Measurements from ENCODE around the gene CXCL9.
"Not testable (repeated sequence)": the region's sequence is repeated elsewhere in the genome, so short reads cannot be mapped to it uniquely, and the experiment has no call there.

The CXCL9 gene

DNA sequence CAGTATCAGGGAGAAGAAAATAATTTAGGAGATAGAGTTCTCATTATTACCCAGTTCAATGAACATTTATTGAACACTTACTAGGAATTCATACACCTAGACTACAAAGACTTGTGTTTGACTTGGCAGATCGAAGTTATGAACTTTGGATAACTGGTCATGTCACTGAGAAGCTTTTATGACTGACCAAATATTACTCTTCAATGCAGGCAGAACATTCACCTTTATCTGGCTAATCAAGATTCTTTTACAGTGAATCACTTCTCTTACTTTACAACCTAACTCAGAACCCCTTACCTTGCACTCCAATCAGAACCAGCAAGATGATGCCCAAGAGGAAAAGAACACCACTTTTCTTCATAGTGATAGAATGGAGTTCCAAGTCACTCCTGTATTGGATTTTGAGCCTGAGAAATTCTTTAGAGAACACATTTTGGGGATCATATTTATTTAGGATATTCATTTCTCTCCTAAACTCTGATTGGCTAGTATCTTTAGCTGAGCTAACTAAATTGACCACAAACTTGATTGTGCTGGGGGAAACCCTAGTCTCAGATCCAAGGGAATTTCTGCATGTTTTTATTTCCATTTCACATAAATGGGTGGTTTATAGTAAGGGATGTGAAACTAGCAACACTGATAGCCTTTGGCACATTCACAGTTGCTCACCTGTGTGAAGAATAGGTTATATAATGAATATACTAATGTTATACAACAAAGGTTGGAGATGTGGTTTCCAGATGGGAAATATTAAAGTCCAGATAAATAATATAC, at the start of gene CXCL9:
CXCL9 (minus strand) TSS at position 421 of the 774 bp plus-strand sequence; CDS start at position 361, 60 bp downstream.
- Histone ChIP-seq H3K27ac (ENCODE audit: low read depth, low read length) (no peak within 1 kb of the TSS), H3K36me3 (ENCODE audit: control insufficient read depth, insufficient read depth, low read length) (no peaks in the 10 kb centered on the region), H3K4me3 (ENCODE audit: low read depth, low read length) (no peak within 1 kb of the TSS), H3K27me3 (ENCODE audit: control insufficient read depth, insufficient read depth, low read length) (no peaks in the 10 kb centered on the region; the same call in 1 of the 2 replicates), H3K9ac (ENCODE audit: low read length) (no peak within 1 kb of the TSS), H3K9me3 (ENCODE audit: control insufficient read depth, insufficient read depth, low read depth, low read length) (no peaks in the 10 kb centered on the region), H3K4me1 (ENCODE audit: control insufficient read depth, insufficient read depth, low read length) (peaks cover 7% of the 10 kb centered on the region)

DNA sequence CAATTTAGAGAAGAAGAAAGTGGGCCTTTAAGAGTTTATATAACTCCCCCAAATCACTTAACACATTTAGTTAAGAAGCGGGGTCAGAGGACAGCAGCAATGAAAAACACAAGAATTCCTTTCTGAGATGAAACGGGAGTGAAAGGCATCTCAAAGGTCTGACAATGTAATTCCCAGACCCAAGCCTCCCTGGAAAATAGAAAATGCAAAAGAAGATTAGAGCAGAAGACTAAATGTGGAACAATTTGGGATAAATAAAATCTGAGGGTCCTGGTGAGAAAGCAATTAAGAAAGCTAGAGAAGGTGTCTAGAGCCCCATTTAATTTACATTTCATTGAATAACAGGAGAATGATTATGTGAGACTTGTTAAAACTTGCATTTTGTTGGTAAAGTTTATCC, 48.1 kb upstream of the CXCL9 start:
- no peaks in the 10 kb centered on the region for H3K9me3 ChIP-seq (ENCODE audit: control insufficient read depth, insufficient read depth, low read depth, low read length)
- no peak overlapping the region for H3K9ac ChIP-seq (ENCODE audit: low read length)
- H3K4me1 ChIP-seq (ENCODE audit: control insufficient read depth, insufficient read depth, low read length), result peaks cover 27% of the 10 kb centered on the region
- no peaks in the 10 kb centered on the region for H3K27me3 ChIP-seq (ENCODE audit: control insufficient read depth, insufficient read depth, low read length)
- no peaks in the 10 kb centered on the region for H3K36me3 ChIP-seq (ENCODE audit: control insufficient read depth, insufficient read depth, low read length)
- no peak overlapping the region for H3K27ac ChIP-seq (ENCODE audit: low read depth, low read length)
- H3K4me3 ChIP-seq (ENCODE audit: low read depth, low read length), result no peak overlapping the region

DNA sequence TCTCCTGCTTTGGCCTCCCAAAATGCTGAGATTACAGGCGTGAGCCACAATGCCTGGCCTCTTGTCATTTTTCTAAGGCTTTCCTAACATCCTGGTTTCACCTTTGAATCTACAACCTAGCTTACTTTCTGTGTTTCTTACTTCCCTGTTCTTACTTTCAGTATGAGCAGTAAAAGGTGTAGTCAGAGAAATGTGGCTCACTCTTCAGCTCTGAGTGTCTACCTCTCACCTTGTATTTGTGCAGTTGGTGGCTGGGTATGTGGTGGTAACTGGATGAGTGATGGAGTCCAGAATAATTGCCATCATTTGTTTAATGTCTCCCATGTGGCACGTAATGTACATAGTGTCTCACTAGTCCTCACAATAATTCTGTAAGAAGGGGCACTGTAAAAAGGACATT, 47.7 kb upstream of the CXCL9 start:
- H3K4me3 ChIP-seq (ENCODE audit: low read depth, low read length), result no peak overlapping the region
- no peaks in the 10 kb centered on the region for H3K36me3 ChIP-seq (ENCODE audit: control insufficient read depth, insufficient read depth, low read length)
- H3K4me1 ChIP-seq (ENCODE audit: control insufficient read depth, insufficient read depth, low read length), result peaks cover 27% of the 10 kb centered on the region
- no peaks in the 10 kb centered on the region for H3K9me3 ChIP-seq (ENCODE audit: control insufficient read depth, insufficient read depth, low read depth, low read length)
- H3K9ac ChIP-seq (ENCODE audit: low read length), result no peak overlapping the region
- no peak overlapping the region for H3K27ac ChIP-seq (ENCODE audit: low read depth, low read length)
- no peaks in the 10 kb centered on the region for H3K27me3 ChIP-seq (ENCODE audit: control insufficient read depth, insufficient read depth, low read length)

DNA sequence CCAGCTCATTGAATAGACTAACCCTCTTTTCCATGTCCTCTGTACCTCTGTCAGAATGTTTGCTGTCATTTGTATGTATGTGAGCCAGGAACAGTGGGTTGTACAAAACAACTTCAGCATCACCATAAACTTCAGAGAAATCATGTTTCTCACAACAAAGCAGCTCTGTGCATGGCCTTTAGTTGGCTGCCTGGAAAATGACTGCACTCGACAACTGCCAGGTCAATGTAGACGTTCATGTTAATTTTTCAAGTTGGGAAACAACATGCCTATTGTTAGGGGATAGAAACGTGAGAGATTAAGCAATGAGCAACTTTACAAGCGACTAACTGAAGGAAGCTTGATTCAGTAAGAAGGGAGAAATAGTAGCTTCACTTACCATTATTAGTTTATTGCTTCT, 46.4 kb upstream of the CXCL9 start:
- Histone ChIP-seq H3K27ac (ENCODE audit: low read depth, low read length) (no peak overlapping the region), H3K9me3 (ENCODE audit: control insufficient read depth, insufficient read depth, low read depth, low read length) (no peaks in the 10 kb centered on the region), H3K9ac (ENCODE audit: low read length) (no peak overlapping the region), H3K36me3 (ENCODE audit: control insufficient read depth, insufficient read depth, low read length) (no peaks in the 10 kb centered on the region), H3K27me3 (ENCODE audit: control insufficient read depth, insufficient read depth, low read length) (no peaks in the 10 kb centered on the region), H3K4me3 (ENCODE audit: low read depth, low read length) (no peak overlapping the region), H3K4me1 (ENCODE audit: control insufficient read depth, insufficient read depth, low read length) (peaks cover 27% of the 10 kb centered on the region)

DNA sequence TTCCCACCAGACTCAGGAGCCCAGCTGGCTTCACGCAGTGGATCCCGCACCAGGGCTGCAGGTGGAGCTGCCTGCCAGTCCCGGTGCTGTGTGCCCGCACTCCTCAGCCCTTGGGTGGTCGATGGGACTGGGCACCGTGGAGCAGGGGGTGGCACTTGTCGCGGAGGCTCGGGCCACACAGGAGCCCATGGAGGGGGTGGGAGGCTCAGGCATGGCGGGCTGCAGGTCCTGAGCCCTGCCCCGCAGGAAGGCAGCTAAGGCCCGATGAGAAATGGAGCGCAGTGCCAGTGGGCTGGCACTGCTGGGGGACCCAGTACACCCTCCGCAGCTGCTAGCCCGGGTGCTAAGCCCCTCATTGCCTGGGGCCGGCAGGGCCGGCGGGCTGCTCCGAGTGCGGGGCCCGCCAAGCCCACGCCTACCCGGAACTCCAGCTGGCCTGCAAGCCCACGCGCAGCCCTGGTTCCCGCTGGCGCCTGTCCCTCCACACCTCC, 43.3 kb upstream of the CXCL9 start:
- not testable (repeated sequence) for H3K27ac ChIP-seq (ENCODE audit: low read depth, low read length); H3K4me3 ChIP-seq (ENCODE audit: low read depth, low read length); H3K9ac ChIP-seq (ENCODE audit: low read length); H3K36me3 ChIP-seq (ENCODE audit: control insufficient read depth, insufficient read depth, low read length); H3K27me3 ChIP-seq (ENCODE audit: control insufficient read depth, insufficient read depth, low read length); H3K9me3 ChIP-seq (ENCODE audit: control insufficient read depth, insufficient read depth, low read depth, low read length)
- H3K4me1 ChIP-seq (ENCODE audit: control insufficient read depth, insufficient read depth, low read length), result peaks cover 19% of the 10 kb centered on the region

DNA sequence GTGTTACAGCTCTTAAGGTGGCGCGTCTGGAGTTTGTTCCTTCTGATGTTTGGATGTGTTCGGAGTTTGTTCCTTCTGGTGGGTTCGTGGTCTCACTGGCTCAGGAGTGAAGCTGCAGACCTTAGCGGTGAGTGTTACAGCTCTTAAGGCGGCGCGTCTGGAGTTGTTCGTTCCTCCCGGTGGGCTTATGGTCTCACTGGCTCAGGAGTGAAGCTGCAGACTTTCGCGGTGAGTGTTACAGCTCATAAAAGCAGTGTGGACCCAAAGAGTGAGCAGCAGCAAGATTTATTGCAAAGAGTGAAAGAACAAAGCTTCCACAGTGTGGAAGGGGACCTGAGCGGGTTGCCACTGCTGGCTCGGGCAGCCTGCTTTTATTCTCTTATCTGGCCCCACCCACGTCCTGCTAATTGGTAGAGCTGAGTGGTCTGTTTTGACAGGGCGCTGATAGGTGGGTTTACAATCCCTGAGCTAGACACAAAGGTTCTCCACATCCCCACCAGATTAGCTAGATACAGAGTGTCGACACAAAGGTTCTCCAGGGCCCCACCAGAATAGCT, 42.6 kb upstream of the CXCL9 start:
- H3K9me3 ChIP-seq (ENCODE audit: control insufficient read depth, insufficient read depth, low read depth, low read length); H3K27me3 ChIP-seq (ENCODE audit: control insufficient read depth, insufficient read depth, low read length); H3K4me3 ChIP-seq (ENCODE audit: low read depth, low read length); H3K36me3 ChIP-seq (ENCODE audit: control insufficient read depth, insufficient read depth, low read length); H3K27ac ChIP-seq (ENCODE audit: low read depth, low read length); H3K9ac ChIP-seq (ENCODE audit: low read length): not testable (repeated sequence)
- H3K4me1 ChIP-seq (ENCODE audit: control insufficient read depth, insufficient read depth, low read length), result peaks cover 12% of the 10 kb centered on the region

DNA sequence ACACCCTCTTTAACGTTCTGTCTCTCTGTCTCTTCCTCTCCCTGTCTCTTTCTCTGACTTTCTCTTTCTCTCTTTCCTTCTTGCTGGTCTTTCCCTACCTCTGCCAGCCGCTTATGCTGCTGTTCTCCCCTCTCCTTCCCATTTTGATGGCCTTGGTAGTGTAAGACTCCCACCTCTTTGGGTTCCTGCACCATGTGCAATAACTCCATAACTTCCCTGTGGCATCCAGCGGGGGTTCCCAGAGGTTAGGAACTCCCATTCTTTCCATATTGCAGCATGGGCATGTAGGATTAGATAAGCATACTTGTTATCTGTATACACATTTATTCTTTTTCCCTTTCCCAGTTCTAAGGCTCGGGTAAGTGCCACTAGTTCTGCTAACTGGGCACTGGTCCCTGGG, 37.4 kb upstream of the CXCL9 start:
- H3K27me3 ChIP-seq (ENCODE audit: control insufficient read depth, insufficient read depth, low read length); H3K4me3 ChIP-seq (ENCODE audit: low read depth, low read length); H3K9me3 ChIP-seq (ENCODE audit: control insufficient read depth, insufficient read depth, low read depth, low read length); H3K9ac ChIP-seq (ENCODE audit: low read length); H3K36me3 ChIP-seq (ENCODE audit: control insufficient read depth, insufficient read depth, low read length); H3K4me1 ChIP-seq (ENCODE audit: control insufficient read depth, insufficient read depth, low read length); H3K27ac ChIP-seq (ENCODE audit: low read depth, low read length): not testable (repeated sequence)

DNA sequence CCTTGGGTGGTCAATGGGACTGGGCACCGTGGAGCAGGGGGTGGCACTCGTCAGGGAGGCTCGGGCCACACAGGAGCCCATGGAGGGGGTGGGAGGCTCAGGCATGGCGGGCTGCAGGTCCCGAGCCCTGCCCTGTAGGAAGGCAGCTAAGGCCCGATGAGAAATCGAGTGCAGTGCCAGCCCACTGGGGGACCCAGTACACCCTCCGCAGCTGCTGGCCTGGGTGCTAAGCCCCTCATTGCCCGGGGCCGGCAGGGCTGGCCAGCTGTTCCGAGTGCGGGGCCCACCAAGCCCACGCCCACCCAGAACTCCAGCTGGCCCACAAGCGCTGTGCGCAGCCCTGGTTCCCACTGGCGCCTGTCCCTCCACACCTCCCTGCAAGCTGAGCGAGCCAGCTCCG, 36.0 kb upstream of the CXCL9 start:
- H3K9me3 ChIP-seq (ENCODE audit: control insufficient read depth, insufficient read depth, low read depth, low read length); H3K4me1 ChIP-seq (ENCODE audit: control insufficient read depth, insufficient read depth, low read length); H3K27ac ChIP-seq (ENCODE audit: low read depth, low read length); H3K27me3 ChIP-seq (ENCODE audit: control insufficient read depth, insufficient read depth, low read length); H3K36me3 ChIP-seq (ENCODE audit: control insufficient read depth, insufficient read depth, low read length); H3K4me3 ChIP-seq (ENCODE audit: low read depth, low read length); H3K9ac ChIP-seq (ENCODE audit: low read length): not testable (repeated sequence)

DNA sequence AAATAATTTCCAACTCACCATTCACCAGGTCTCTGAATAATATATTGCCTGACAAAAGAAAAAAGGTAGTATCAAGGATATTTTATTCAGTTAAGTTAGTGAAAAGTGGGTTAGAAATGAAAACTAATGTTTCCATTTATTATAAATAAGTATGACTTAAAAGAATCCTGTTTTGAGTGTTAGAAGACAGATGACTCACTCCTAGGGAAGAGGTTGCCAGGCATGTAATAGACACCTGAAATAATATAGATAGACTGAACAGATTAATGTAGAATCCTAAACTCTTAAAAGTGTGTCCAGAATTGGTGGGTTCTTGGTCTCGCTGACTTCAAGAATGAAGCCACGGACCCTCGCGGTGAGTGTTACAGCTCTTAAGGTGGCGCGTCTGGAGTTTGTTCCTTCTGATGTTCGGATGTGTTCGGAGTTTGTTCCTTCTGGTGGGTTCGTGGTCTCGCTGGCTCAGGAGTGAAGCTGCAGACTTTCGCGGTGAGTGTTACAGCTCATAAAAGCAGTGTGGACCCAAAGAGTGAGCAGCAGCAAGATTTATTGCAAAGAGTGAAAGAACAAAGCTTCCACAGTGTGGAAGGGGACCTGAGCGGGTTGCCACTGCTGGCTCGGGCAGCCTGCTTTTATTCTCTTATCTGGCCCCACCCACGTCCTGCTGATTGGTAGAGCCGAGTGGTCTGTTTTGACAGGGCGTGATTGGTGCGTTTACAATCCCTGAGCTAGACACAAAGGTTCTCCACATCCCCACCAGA, 35.1 kb upstream of the CXCL9 start:
- H3K4me1 ChIP-seq (ENCODE audit: control insufficient read depth, insufficient read depth, low read length); H3K27ac ChIP-seq (ENCODE audit: low read depth, low read length); H3K4me3 ChIP-seq (ENCODE audit: low read depth, low read length); H3K27me3 ChIP-seq (ENCODE audit: control insufficient read depth, insufficient read depth, low read length); H3K9me3 ChIP-seq (ENCODE audit: control insufficient read depth, insufficient read depth, low read depth, low read length); H3K9ac ChIP-seq (ENCODE audit: low read length); H3K36me3 ChIP-seq (ENCODE audit: control insufficient read depth, insufficient read depth, low read length): not testable (repeated sequence)

DNA sequence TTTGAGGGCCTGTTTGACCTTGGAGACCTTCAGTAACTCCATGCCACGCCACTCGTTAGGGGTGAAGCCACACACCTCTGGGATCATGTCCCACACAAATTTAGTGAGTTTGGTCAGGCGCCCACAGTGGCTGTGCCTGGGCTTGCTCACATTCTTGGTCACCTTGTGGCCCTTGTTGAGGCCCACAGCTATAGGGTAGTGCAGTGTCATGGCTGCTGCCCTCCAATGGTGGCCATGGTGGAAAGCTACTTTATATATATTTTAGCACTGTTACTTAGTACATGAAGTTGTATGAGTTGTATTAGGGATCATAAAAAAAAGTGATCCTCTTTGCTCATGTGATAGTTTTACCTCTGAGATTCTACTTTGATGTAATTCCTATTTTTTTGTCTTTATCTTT, 29.5 kb upstream of the CXCL9 start:
- Histone ChIP-seq H3K36me3 (ENCODE audit: control insufficient read depth, insufficient read depth, low read length) (no peaks in the 10 kb centered on the region), H3K9ac (ENCODE audit: low read length) (no peak overlapping the region), H3K27me3 (ENCODE audit: control insufficient read depth, insufficient read depth, low read length) (no peaks in the 10 kb centered on the region), H3K4me3 (ENCODE audit: low read depth, low read length) (no peak overlapping the region), H3K9me3 (ENCODE audit: control insufficient read depth, insufficient read depth, low read depth, low read length) (no peaks in the 10 kb centered on the region), H3K27ac (ENCODE audit: low read depth, low read length) (no peak overlapping the region), H3K4me1 (ENCODE audit: control insufficient read depth, insufficient read depth, low read length) (no peaks in the 10 kb centered on the region)

DNA sequence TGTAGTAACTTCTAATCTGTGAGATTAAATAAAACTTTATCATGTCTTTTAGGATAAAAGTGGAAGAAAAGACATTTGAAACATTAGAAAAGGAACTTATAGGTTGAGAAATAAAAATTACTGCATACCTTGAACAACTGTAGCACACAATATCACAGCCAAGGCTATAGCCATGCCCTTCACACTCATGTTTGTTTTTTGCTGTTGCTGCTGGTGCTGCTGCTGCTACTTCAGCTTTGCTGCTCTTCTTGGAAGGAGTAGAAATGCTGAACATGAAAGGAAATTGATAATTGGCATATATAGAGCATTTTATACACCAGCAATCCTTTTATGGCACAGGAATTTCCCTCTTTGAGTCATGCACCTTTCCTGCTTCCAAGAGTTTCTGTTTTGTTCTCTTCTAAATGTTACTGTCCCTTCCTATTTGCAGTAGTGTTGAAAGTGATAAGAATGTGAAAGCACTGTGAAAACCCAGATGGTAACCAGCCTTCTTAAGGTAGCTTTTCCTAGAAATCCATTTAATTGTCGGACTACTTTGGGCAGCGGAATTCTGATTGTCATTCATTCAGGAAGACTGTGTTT, 28.6 kb upstream of the CXCL9 start, which contains the start of gene CXCL11:
CXCL11 (minus strand) TSS at position 272 of the 582 bp plus-strand sequence; CDS start at position 189, 83 bp downstream.
- no peaks in the 10 kb centered on the region for H3K9me3 ChIP-seq (ENCODE audit: control insufficient read depth, insufficient read depth, low read depth, low read length)
- no peaks in the 10 kb centered on the region for H3K36me3 ChIP-seq (ENCODE audit: control insufficient read depth, insufficient read depth, low read length)
- H3K27ac ChIP-seq (ENCODE audit: low read depth, low read length), result no peak within 1 kb of the TSS
- no peaks in the 10 kb centered on the region for H3K4me1 ChIP-seq (ENCODE audit: control insufficient read depth, insufficient read depth, low read length)
- no peak within 1 kb of the TSS for H3K4me3 ChIP-seq (ENCODE audit: low read depth, low read length)
- H3K27me3 ChIP-seq (ENCODE audit: control insufficient read depth, insufficient read depth, low read length), result no peaks in the 10 kb centered on the region
- no peak within 1 kb of the TSS for H3K9ac ChIP-seq (ENCODE audit: low read length)
